Upper lobe of left lung (tissue), 6 donors: ENCODE data around the gene ZNF853. TPM values are rescaled to one million over a fixed set of nuclear protein-coding genes. Genes with fewer than 3 reads are reported as not detected.

ENCODE experiments used
- ATAC-seq, 2 donors: fragments of 200-7000 bp; cut with Tn5 transposase; one replicate each; pipeline ENCODE4 v1.9.1; 2022; ENCODE audit warnings: mild to moderate bottlenecking in 2 of 2, moderate library complexity in 2 of 2; ENCODE audit not compliant: low FRiP score in 2 of 2
- DNase-seq, 2 donors: peaks; one replicate each; pipeline ENCODE4 v3.0.0-alpha.2; 2019 to 2020
- H3K27ac ChIP-seq, 4 donors: fragments of 200-600 bp; sonication (generic); one replicate each; pipeline ENCODE4 v1.5.1; 2016 to 2019
- H3K27me3 ChIP-seq, 4 donors: fragments of 200-600 bp; sonication (generic); one replicate each; pipeline ENCODE4 v1.5.1; 2017 to 2019
- H3K36me3 ChIP-seq, 4 donors: fragments of 200-600 bp; sonication (generic); one replicate each; pipeline ENCODE4 v1.5.1; 2016 to 2019
- H3K4me1 ChIP-seq, 4 donors: fragments of 200-600 bp; sonication (generic); one replicate each; pipeline ENCODE4 v1.5.1; 2018 to 2019
- H3K4me3 ChIP-seq, 4 donors: fragments of 200-600 bp; sonication (generic); one replicate each; pipeline ENCODE4 v1.5.1; 2017 to 2019; ENCODE audit warnings: mild to moderate bottlenecking in 2 of 4, moderate library complexity in 1 of 4
- H3K9me3 ChIP-seq, 4 donors: fragments of 200-600 bp; sonication (generic); one replicate each; pipeline ENCODE4 v1.5.1; 2018 to 2019
- CTCF ChIP-seq, 6 experiments: fragments of 450-650 bp in 4 of 6; fragments of 200-600 bp in 2 of 6; sonication (generic) in 2 of 6; IDR thresholded peaks; one replicate each; pipeline ENCODE4 v1.5.1; 2016 to 2019; ENCODE audit warnings: antibody characterized with exemption in 6 of 6
- EP300 ChIP-seq, 4 donors: sonication (generic); formaldehyde crosslinking; IDR thresholded peaks; one replicate each; pipeline ENCODE4 v1.5.1; 2017; ENCODE audit warnings: antibody characterized with exemption in 4 of 4, control low read depth in 2 of 4
- POLR2A ChIP-seq, 4 donors: fragments of 450-650 bp; IDR thresholded peaks; one replicate each; pipeline ENCODE4 v1.5.1; 2016 to 2017; ENCODE audit warnings: antibody characterized with exemption in 4 of 4, mild to moderate bottlenecking in 2 of 4
- POLR2AphosphoS5 ChIP-seq, 2 donors: sonication (generic); formaldehyde crosslinking; IDR thresholded peaks; one replicate each; pipeline ENCODE4 v1.5.1; 2017; ENCODE audit warnings: antibody characterized with exemption in 2 of 2
- WGBS, 2 donors: methylation state at CpG; one replicate each; pipeline ENCODE4 v1.1.5; 2017 to 2018; 5-methylcytosine and 5-hydroxymethylcytosine counted together
- total RNA-seq, 6 donors: library from RNA; depleted of rRNA in 4 of 6; stranded (reverse); fragments of >200 nt in 4 of 6; gene quantifications; one replicate each; pipeline versions ENCODE4 v1.1.0 to v1.2.1, GENCODE V29; 2016 to 2021
- donor health status: DM: no; HTN: no; CAD: no; lungs with moderate emphysema.
- donor health status: DM: no; HTN: yes; CAD: no; lungs with severe emphysema.

Gene ZNF853
- total RNA-seq, 6 donors from 2014 or later = 2.9 to 11.9 (median 7.0) TPM

- Histone ChIP-seq H3K36me3 (peaks cover 0 to 32% (median 17%) of the 10 kb centered on the region in 4 donors), H3K27ac (no peak overlapping the region), H3K4me3 (no peak overlapping the region), H3K4me1 (peaks cover 9 to 17% (median 11%) of the 10 kb centered on the region in 4 donors), H3K9me3 (no peaks in the 10 kb centered on the region), H3K27me3 (peaks cover 0 to 4% (median 0%) of the 10 kb centered on the region in 4 donors)
- DNase-seq (no peak), ATAC-seq (no peak)
- WGBS, 2 donors = 81 to 89% methylated on average over 3 of the region's 3 CpGs
- TF ChIP-seq POLR2AphosphoS5 (IDR thresholded peaks at IDR 0.05) = no peak
- TF ChIP-seq CTCF (IDR thresholded peaks at IDR 0.05) = no peak
- TF ChIP-seq EP300 (IDR thresholded peaks at IDR 0.05) = no peak
- no peak for TF ChIP-seq POLR2A (IDR thresholded peaks at IDR 0.05)
Observed at GRCh38 chr7:6619961-6620360, 4.6 kb downstream of the ZNF853 start.

GRCh38 chr7:6621195-6622133, 6.1 kb downstream of the ZNF853 start:
- Histone ChIP-seq H3K4me3 (no peak overlapping the region), H3K27me3 (no peaks in the 10 kb centered on the region), H3K9me3 (no peaks in the 10 kb centered on the region), H3K4me1 (peaks cover 0 to 6% (median 3%) of the 10 kb centered on the region in 4 donors), H3K36me3 (peaks cover 0 to 32% (median 17%) of the 10 kb centered on the region in 4 donors), H3K27ac (no peak overlapping the region)
- WGBS, 2 donors = 81 to 89% methylated on average over 18 to 20 of the region's 20 CpGs
- ATAC-seq = no peak
- TF ChIP-seq POLR2A (IDR thresholded peaks at IDR 0.05) = no peak
- DNase-seq = no peak

- WGBS, 2 donors = 96 to 100% methylated on average over 12 to 51 of the region's 67 CpGs
Observed at GRCh38 chr7:6622134-6622710, 6.8 kb downstream of the ZNF853 start.

GRCh38 chr7:6623589-6624245, 8.3 kb downstream of the ZNF853 start:
- Histone ChIP-seq H3K9me3 (no peaks in the 10 kb centered on the region), H3K4me1 (peaks cover 0 to 6% (median 1%) of the 10 kb centered on the region in 4 donors), H3K27me3 (no peaks in the 10 kb centered on the region), H3K27ac (no peak overlapping the region), H3K36me3 (peaks cover 0 to 32% (median 17%) of the 10 kb centered on the region in 4 donors), H3K4me3 (no peak overlapping the region)
- DNase-seq = no peak
- no peak for TF ChIP-seq POLR2A (IDR thresholded peaks at IDR 0.05)
- no peak for TF ChIP-seq POLR2AphosphoS5 (IDR thresholded peaks at IDR 0.05)
- no peak for TF ChIP-seq EP300 (IDR thresholded peaks at IDR 0.05)
- no peak for TF ChIP-seq CTCF (IDR thresholded peaks at IDR 0.05)
- no peak for ATAC-seq
- 77 to 79% methylated on average over 11 to 13 of the region's 15 CpGs for WGBS, 2 donors

More at GRCh38 chr7:6622134-6622710, 6.8 kb downstream of the ZNF853 start:
- H3K9me3 ChIP-seq = no peaks in the 10 kb centered on the region
- no peaks in the 10 kb centered on the region for H3K27me3 ChIP-seq
- DNase-seq = peak in 1 of 2 donors; percentile 75
- TF ChIP-seq EP300 (IDR thresholded peaks at IDR 0.05) (no peak), POLR2AphosphoS5 (IDR thresholded peaks at IDR 0.05) (no peak), CTCF (IDR thresholded peaks at IDR 0.05) (no peak), POLR2A (IDR thresholded peaks at IDR 0.05) (no peak)
- ATAC-seq = no peak
- peaks cover 0 to 32% (median 17%) of the 10 kb centered on the region in 4 donors for H3K36me3 ChIP-seq
- H3K4me1 ChIP-seq = peaks cover 0 to 6% (median 1%) of the 10 kb centered on the region in 4 donors
- H3K27ac ChIP-seq = no peak overlapping the region
- H3K4me3 ChIP-seq = no peak overlapping the region

- no peaks in the 10 kb centered on the region for H3K9me3 ChIP-seq
- H3K36me3 ChIP-seq = peaks cover 0 to 32% (median 17%) of the 10 kb centered on the region in 4 donors
- H3K27ac ChIP-seq = no peak overlapping the region
- H3K4me1 ChIP-seq = peaks cover 0 to 6% (median 1%) of the 10 kb centered on the region in 4 donors
- ATAC-seq (no peak), DNase-seq (no peak)
- no peak overlapping the region for H3K4me3 ChIP-seq
- H3K27me3 ChIP-seq = no peaks in the 10 kb centered on the region
- 59 to 70% methylated on average over 3 of the region's 3 CpGs for WGBS, 2 donors
- TF ChIP-seq EP300 (IDR thresholded peaks at IDR 0.05) = no peak
- no peak for TF ChIP-seq POLR2A (IDR thresholded peaks at IDR 0.05)
- TF ChIP-seq POLR2AphosphoS5 (IDR thresholded peaks at IDR 0.05) = no peak
- no peak for TF ChIP-seq CTCF (IDR thresholded peaks at IDR 0.05)
Observed at GRCh38 chr7:6624246-6624611, 8.8 kb downstream of the ZNF853 start.
